ENCODE measurements around the gene CDH23. TPM values are rescaled to one million over a fixed set of nuclear protein-coding genes. Genes with fewer than 3 reads are reported as not detected.
A peak's percentile ranks its signal among the peaks of the same experiment; 100 is the strongest.

Gene CDH23
- total RNA-seq, 3 donors from 2014 or later, result 1.8 to 3.6 (median 3.0) TPM

- no peak for TF ChIP-seq CTCF (IDR thresholded peaks at IDR 0.05)
- no peaks in the 10 kb centered on the region for H3K36me3 ChIP-seq (ENCODE audit: low read depth)
- no peaks in the 10 kb centered on the region for H3K9me3 ChIP-seq
- DNase-seq, result peak in 1 of 3 donors; percentile 36
- intact Hi-C loops (cut with DNase I, micrococcal nuclease), result no loop called here
- H3K4me3 ChIP-seq, result no peak overlapping the region
- ATAC-seq, result peak; percentile 28
- no peaks in the 10 kb centered on the region for H3K4me1 ChIP-seq (ENCODE audit: low read depth)
These were observed 394.2 kb downstream of the CDH23 start for GRCh38 chr10:71790749-71791440.

GRCh38 chr10:71795248-71795647, 398.5 kb downstream of the CDH23 start:
- no peak for ATAC-seq
- no peaks in the 10 kb centered on the region for H3K36me3 ChIP-seq (ENCODE audit: low read depth)
- H3K4me1 ChIP-seq (ENCODE audit: low read depth), result no peaks in the 10 kb centered on the region
- peak in 2 of 3 donors; percentile 8 to 50 for DNase-seq
- no peaks in the 10 kb centered on the region for H3K9me3 ChIP-seq
- no peak overlapping the region for H3K4me3 ChIP-seq
- no peak for TF ChIP-seq CTCF (IDR thresholded peaks at IDR 0.05)
- intact Hi-C loops (cut with DNase I, micrococcal nuclease), result no loop called here

GRCh38 chr10:71796749-71797405, 400.2 kb downstream of the CDH23 start:
- ATAC-seq (no peak), DNase-seq (no peak)
- TF ChIP-seq CTCF (IDR thresholded peaks at IDR 0.05), result no peak
- Histone ChIP-seq H3K4me3 (no peak overlapping the region), H3K36me3 (ENCODE audit: low read depth) (no peaks in the 10 kb centered on the region), H3K9me3 (no peaks in the 10 kb centered on the region), H3K4me1 (ENCODE audit: low read depth) (no peaks in the 10 kb centered on the region)
- intact Hi-C loops (cut with DNase I, micrococcal nuclease), result no loop called here

GRCh38 chr10:71797533-71798307, 401.0 kb downstream of the CDH23 start:
- Histone ChIP-seq H3K9me3 (no peaks in the 10 kb centered on the region), H3K4me3 (no peak overlapping the region), H3K4me1 (ENCODE audit: low read depth) (no peaks in the 10 kb centered on the region), H3K36me3 (ENCODE audit: low read depth) (no peaks in the 10 kb centered on the region)
- peak in 2 of 3 donors; percentile 16 to 48 for DNase-seq
- intact Hi-C loops (cut with DNase I, micrococcal nuclease), result no loop called here
- ATAC-seq, result no peak
- TF ChIP-seq CTCF (IDR thresholded peaks at IDR 0.05), result no peak

- ATAC-seq, result no peak
- peak in 1 of 3 donors; percentile 40 for DNase-seq
These were observed 401.5 kb downstream of the CDH23 start for GRCh38 chr10:71798308-71798624.

More at GRCh38 chr10:71798308-71798624, 401.5 kb downstream of the CDH23 start:
- Histone ChIP-seq H3K9me3 (no peaks in the 10 kb centered on the region), H3K36me3 (ENCODE audit: low read depth) (no peaks in the 10 kb centered on the region), H3K4me3 (no peak overlapping the region), H3K4me1 (ENCODE audit: low read depth) (no peaks in the 10 kb centered on the region)
- TF ChIP-seq CTCF (IDR thresholded peaks at IDR 0.05), result no peak
- intact Hi-C loops (cut with DNase I, micrococcal nuclease), result no loop called here
